Neural progenitor cell (in vitro differentiated cells): ENCODE measurements around the gene RELN. TPM values are rescaled to one million over a fixed set of nuclear protein-coding genes. Genes with fewer than 3 reads are reported as not detected.

Experiments
- DNase-seq: peaks from one replicate; pipeline ENCODE4 v3.0.0-alpha.2; 2016; ENCODE audit warnings: low spot score
- H2AFZ ChIP-seq: fragments of 200-600 bp; sonication (generic); replicated peaks from 2 replicates; pipeline ENCODE4 v1.6.1; 2016; ENCODE audit warnings: antibody characterized with exemption
- H3F3A ChIP-seq: fragments of 200-600 bp; sonication (generic); 2 replicates; pipeline ENCODE4 v1.6.1; 2016; ENCODE audit warnings: antibody characterized with exemption, low read depth
- H3K27ac ChIP-seq: fragments of 200-600 bp; sonication (generic); 2 replicates; pipeline ENCODE4 v1.5.1; 2016; ENCODE audit warnings: mild to moderate bottlenecking
- H3K27me3 ChIP-seq: fragments of 200-600 bp; sonication (generic); 2 replicates; pipeline ENCODE4 v1.6.1; 2016; ENCODE audit warnings: mild to moderate bottlenecking, moderate library complexity
- H3K36me3 ChIP-seq: fragments of 200-600 bp; sonication (generic); 2 replicates; pipeline ENCODE4 v1.5.1; 2016
- H3K4me1 ChIP-seq: fragments of 200-600 bp; sonication (generic); 2 replicates; pipeline ENCODE4 v1.6.1; 2016; ENCODE audit warnings: mixed run types
- H3K4me2 ChIP-seq: fragments of 200-600 bp; sonication (generic); 2 replicates; pipeline ENCODE4 v1.6.1; 2016
- H3K4me3 ChIP-seq: fragments of 200-600 bp; sonication (generic); 2 replicates; pipeline ENCODE4 v1.5.1; 2016
- H3K79me2 ChIP-seq: fragments of 200-600 bp; sonication (generic); 2 replicates; pipeline ENCODE4 v1.6.1; 2016; ENCODE audit warnings: low read depth
- H3K9ac ChIP-seq: fragments of 200-600 bp; sonication (generic); 2 replicates; pipeline ENCODE4 v1.6.1; 2016
- H3K9me3 ChIP-seq: fragments of 200-600 bp; sonication (generic); 2 replicates; pipeline ENCODE4 v1.5.1; 2016; ENCODE audit warnings: low read depth
- H4K20me1 ChIP-seq: fragments of 200-600 bp; sonication (generic); 2 replicates; pipeline ENCODE4 v1.6.1; 2016; ENCODE audit warnings: low read depth
- H3K27ac Mint-ChIP-seq: 3 replicates; pipeline ENCODE4 v1.8.0; 2021; ENCODE audit warnings: mixed read lengths
- H3K27me3 Mint-ChIP-seq: 2 replicates; pipeline ENCODE4 v1.8.0; 2022; ENCODE audit warnings: low read depth, mild to moderate bottlenecking, inconsistent platforms, moderate library complexity, mixed read lengths; ENCODE audit not compliant: insufficient read depth
- H3K36me3 Mint-ChIP-seq: 3 replicates; pipeline ENCODE4 v1.8.0; 2021; ENCODE audit warnings: mixed read lengths
- H3K4me1 Mint-ChIP-seq: 3 replicates; pipeline ENCODE4 v1.8.0; 2021; ENCODE audit warnings: mixed read lengths
- H3K4me3 Mint-ChIP-seq: 3 replicates; pipeline ENCODE4 v1.8.0; 2021; ENCODE audit warnings: mild to moderate bottlenecking, moderate library complexity, mixed read lengths
- H3K9me3 Mint-ChIP-seq: 3 replicates; pipeline ENCODE4 v1.8.0; 2020; ENCODE audit warnings: mixed read lengths
- EZH2 ChIP-seq: fragments of 200-600 bp; sonication (generic); IDR thresholded peaks from 2 replicates; pipeline ENCODE4 v1.6.1; 2017; ENCODE audit warnings: antibody characterized with exemption, mild to moderate bottlenecking, moderate library complexity
- EZH2phosphoT487 ChIP-seq: fragments of 200-600 bp; sonication (generic); IDR thresholded peaks from 2 replicates; pipeline ENCODE4 v1.6.1; 2017; ENCODE audit warnings: antibody characterized with exemption
- total RNA-seq: library from RNA; depleted of rRNA; stranded (reverse); fragments of >200 nt; gene quantifications from 2 replicates; pipeline ENCODE4 v1.2.3, GENCODE V29; 2015; ENCODE audit warnings: low replicate concordance
- TF ChIP-seq, protein P1 (sequence below): fragments of 200-600 bp; sonication (generic); IDR thresholded peaks from 2 replicates; pipeline ENCODE4 v1.5.1; 2017; ENCODE audit warnings: antibody characterized with exemption, mild to moderate bottlenecking

Gene RELN
- total RNA-seq, 1 donor from 2014 or later: 0.02 TPM

GRCh38 chr7:103921692-103922091, 67.8 kb downstream of the RELN start:
- H3K27ac Mint-ChIP-seq: no peak overlapping the region

DNA sequence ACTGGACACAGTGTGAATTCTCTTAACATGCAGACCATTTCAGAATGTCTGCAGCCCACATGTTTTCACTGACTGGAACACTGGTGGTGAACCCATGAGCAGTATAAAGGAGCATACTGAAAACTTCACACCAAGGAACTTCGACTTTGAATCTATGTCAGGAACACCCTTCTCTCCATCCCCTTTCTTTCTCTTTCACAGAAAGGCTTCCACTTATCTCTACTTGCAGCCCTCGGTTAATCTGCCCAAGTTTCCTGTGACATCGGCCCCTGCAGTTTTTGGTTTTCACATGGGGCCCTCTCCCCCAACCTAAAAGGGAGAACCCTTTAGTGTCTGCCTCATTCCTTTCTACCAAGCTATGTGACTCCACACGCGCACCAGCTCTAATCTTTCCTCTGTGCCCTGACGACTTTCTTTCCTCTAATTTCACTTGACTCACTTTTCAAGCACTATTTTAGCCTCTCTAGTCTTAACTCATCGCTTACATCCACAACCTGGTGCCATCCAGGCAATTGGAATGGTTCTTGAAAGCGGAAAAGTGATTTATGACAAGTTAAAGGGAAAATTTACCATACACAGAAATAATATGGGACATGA, 70.1 kb downstream of the RELN start:
- H3K27ac ChIP-seq: no peak overlapping the region
- no peaks in the 10 kb centered on the region for H3K36me3 Mint-ChIP-seq
- DNase-seq: no peak
- no peak overlapping the region for H3K4me3 Mint-ChIP-seq
- H2AFZ ChIP-seq: no peak overlapping the region
- no peaks in the 10 kb centered on the region for H3K27me3 Mint-ChIP-seq
- no peaks in the 10 kb centered on the region for H3K79me2 ChIP-seq
- no peaks in the 10 kb centered on the region for H3K9me3 Mint-ChIP-seq
- H3K4me2 ChIP-seq: no peak overlapping the region
- TF ChIP-seq, protein P1, sequence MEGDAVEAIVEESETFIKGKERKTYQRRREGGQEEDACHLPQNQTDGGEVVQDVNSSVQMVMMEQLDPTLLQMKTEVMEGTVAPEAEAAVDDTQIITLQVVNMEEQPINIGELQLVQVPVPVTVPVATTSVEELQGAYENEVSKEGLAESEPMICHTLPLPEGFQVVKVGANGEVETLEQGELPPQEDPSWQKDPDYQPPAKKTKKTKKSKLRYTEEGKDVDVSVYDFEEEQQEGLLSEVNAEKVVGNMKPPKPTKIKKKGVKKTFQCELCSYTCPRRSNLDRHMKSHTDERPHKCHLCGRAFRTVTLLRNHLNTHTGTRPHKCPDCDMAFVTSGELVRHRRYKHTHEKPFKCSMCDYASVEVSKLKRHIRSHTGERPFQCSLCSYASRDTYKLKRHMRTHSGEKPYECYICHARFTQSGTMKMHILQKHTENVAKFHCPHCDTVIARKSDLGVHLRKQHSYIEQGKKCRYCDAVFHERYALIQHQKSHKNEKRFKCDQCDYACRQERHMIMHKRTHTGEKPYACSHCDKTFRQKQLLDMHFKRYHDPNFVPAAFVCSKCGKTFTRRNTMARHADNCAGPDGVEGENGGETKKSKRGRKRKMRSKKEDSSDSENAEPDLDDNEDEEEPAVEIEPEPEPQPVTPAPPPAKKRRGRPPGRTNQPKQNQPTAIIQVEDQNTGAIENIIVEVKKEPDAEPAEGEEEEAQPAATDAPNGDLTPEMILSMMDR: no peak
- TF ChIP-seq EZH2: no peak
- TF ChIP-seq EZH2phosphoT487: no peak
- peaks cover 7% of the 10 kb centered on the region for H3K4me1 Mint-ChIP-seq
- no peaks in the 10 kb centered on the region for H4K20me1 ChIP-seq
- H3K27ac Mint-ChIP-seq: no peak overlapping the region
- no peaks in the 10 kb centered on the region for H3K4me1 ChIP-seq
- no peaks in the 10 kb centered on the region for H3K9me3 ChIP-seq
- no peaks in the 10 kb centered on the region for H3F3A ChIP-seq
- no peak overlapping the region for H3K9ac ChIP-seq
- no peak overlapping the region for H3K4me3 ChIP-seq
- H3K36me3 ChIP-seq: no peaks in the 10 kb centered on the region
- H3K27me3 ChIP-seq: no peaks in the 10 kb centered on the region

More at GRCh38 chr7:103921692-103922091, 67.8 kb downstream of the RELN start:
- no peak for DNase-seq
- Mint-ChIP-seq H3K4me1 (peaks cover 7% of the 10 kb centered on the region), H3K27me3 (no peaks in the 10 kb centered on the region), H3K9me3 (no peaks in the 10 kb centered on the region), H3K4me3 (no peak overlapping the region), H3K36me3 (no peaks in the 10 kb centered on the region)
- H3K79me2 ChIP-seq: no peaks in the 10 kb centered on the region
- H2AFZ ChIP-seq: no peak overlapping the region
- no peak overlapping the region for H3K9ac ChIP-seq
- H3K9me3 ChIP-seq: no peaks in the 10 kb centered on the region
- no peaks in the 10 kb centered on the region for H3F3A ChIP-seq
- no peaks in the 10 kb centered on the region for H3K27me3 ChIP-seq
- no peak overlapping the region for H3K4me3 ChIP-seq
- H3K36me3 ChIP-seq: no peaks in the 10 kb centered on the region
- no peak for TF ChIP-seq EZH2
- TF ChIP-seq EZH2phosphoT487: no peak
- TF ChIP-seq, protein P1: no peak
- no peaks in the 10 kb centered on the region for H4K20me1 ChIP-seq
- no peaks in the 10 kb centered on the region for H3K4me1 ChIP-seq
- H3K27ac ChIP-seq: no peak overlapping the region
- H3K4me2 ChIP-seq: no peak overlapping the region

- no peak overlapping the region for H3K9ac ChIP-seq
- Mint-ChIP-seq H3K4me3 (no peak overlapping the region), H3K9me3 (no peaks in the 10 kb centered on the region), H3K27me3 (no peaks in the 10 kb centered on the region), H3K36me3 (no peaks in the 10 kb centered on the region), H3K4me1 (peaks cover 3% of the 10 kb centered on the region), H3K27ac (no peak overlapping the region)
- no peaks in the 10 kb centered on the region for H4K20me1 ChIP-seq
- no peak overlapping the region for H3K27ac ChIP-seq
- H2AFZ ChIP-seq: no peak overlapping the region
- DNase-seq: no peak
- H3K27me3 ChIP-seq: no peaks in the 10 kb centered on the region
- H3K9me3 ChIP-seq: no peaks in the 10 kb centered on the region
- H3K4me3 ChIP-seq: no peak overlapping the region
- no peaks in the 10 kb centered on the region for H3K79me2 ChIP-seq
- H3K4me1 ChIP-seq: no peaks in the 10 kb centered on the region
- no peaks in the 10 kb centered on the region for H3K36me3 ChIP-seq
- no peaks in the 10 kb centered on the region for H3F3A ChIP-seq
- TF ChIP-seq EZH2phosphoT487 (no peak), EZH2 (no peak)
- TF ChIP-seq, protein P1: no peak
- H3K4me2 ChIP-seq: no peak overlapping the region
Observed at GRCh38 chr7:103918631-103919271, 70.7 kb downstream of the RELN start.
